Endodermal cell (in vitro differentiated cells): Measurements from ENCODE around the gene SCAF11. TPM values are rescaled to one million over a fixed set of nuclear protein-coding genes. Genes with fewer than 3 reads are reported as not detected.

ENCODE experiments used
- DNase-seq: peaks from one replicate; pipeline ENCODE4 v3.0.0-alpha.2; 2017
- H3K27ac ChIP-seq: 2 replicates; pipeline ENCODE4 v1.5.1; 2013; ENCODE audit warnings: mild to moderate bottlenecking, low read depth, low read length, moderate library complexity
- H3K27me3 ChIP-seq: 2 replicates; pipeline ENCODE4 v1.6.1; 2013; ENCODE audit warnings: mild to moderate bottlenecking, low read length, moderate library complexity; ENCODE audit not compliant: insufficient read depth, control insufficient read depth, poor library complexity, severe bottlenecking
- H3K36me3 ChIP-seq: 2 replicates; pipeline ENCODE4 v1.7.0; 2013; ENCODE audit warnings: mild to moderate bottlenecking, low read length, moderate library complexity; ENCODE audit not compliant: control insufficient read depth, insufficient read depth
- H3K4me1 ChIP-seq: one replicate; pipeline ENCODE4 v1.7.0; 2013; ENCODE audit warnings: low read length; ENCODE audit not compliant: control insufficient read depth, insufficient read depth
- H3K4me3 ChIP-seq: 2 replicates; pipeline ENCODE4 v1.5.1; 2013; ENCODE audit warnings: mild to moderate bottlenecking, low read length, moderate library complexity
- H3K9ac ChIP-seq: 2 replicates; pipeline ENCODE4 v1.6.1; 2013; ENCODE audit warnings: mild to moderate bottlenecking, low read length, moderate library complexity; ENCODE audit not compliant: poor library complexity, severe bottlenecking; ENCODE audit errors: extremely low read depth
- H3K9me3 ChIP-seq: 2 replicates; pipeline ENCODE4 v1.6.1; 2013; ENCODE audit warnings: mild to moderate bottlenecking, low read length, moderate library complexity; ENCODE audit not compliant: control insufficient read depth
- H3K27ac Mint-ChIP-seq: 2 replicates; pipeline ENCODE4 v1.8.0; 2020; ENCODE audit warnings: mixed read lengths
- H3K27me3 Mint-ChIP-seq: 2 replicates; pipeline ENCODE4 v1.8.0; 2021; ENCODE audit warnings: mild to moderate bottlenecking, mixed read lengths; ENCODE audit not compliant: insufficient read depth
- H3K36me3 Mint-ChIP-seq: 2 replicates; pipeline ENCODE4 v1.8.0; 2020; ENCODE audit warnings: low read depth, mixed read lengths
- H3K4me1 Mint-ChIP-seq: 2 replicates; pipeline ENCODE4 v1.8.0; 2020; ENCODE audit warnings: mixed read lengths
- H3K4me3 Mint-ChIP-seq: 2 replicates; pipeline ENCODE4 v1.8.0; 2020; ENCODE audit warnings: mild to moderate bottlenecking, moderate library complexity, mixed read lengths
- H3K9me3 Mint-ChIP-seq: 2 replicates; pipeline ENCODE4 v1.8.0; 2020; ENCODE audit warnings: mild to moderate bottlenecking, mixed read lengths
- CTCF ChIP-seq: fragments of 200-600 bp; sonication (generic); conservative IDR thresholded peaks from 2 replicates; pipeline ENCODE4 v1.5.0; 2021; ENCODE audit warnings: antibody characterized with exemption, mild to moderate bottlenecking
- WGBS, 2 experiments: methylation state at CpG; one replicate each; pipeline versions ENCODE4 v1.1.5 to v1.1.7; 2013; ENCODE audit warnings: missing lambda C conversion rate in 2 of 2, mixed read lengths in 1 of 2; ENCODE audit not compliant: insufficient coverage in 1 of 2, insufficient read length in 1 of 2; 5-methylcytosine and 5-hydroxymethylcytosine counted together
- total RNA-seq, 2 donors: library from RNA; stranded (reverse); fragmentation: NEBNext Ultra II Directional in 1 of 2; extraction: Animal tissue kit (Norgen Biotek cat#: 25700) in 1 of 2; gene quantifications; 2 replicates in 1 of 2; 3 replicates in 1 of 2; pipeline ENCODE4 v1.2.1, GENCODE V29; 2021

SCAF11 gene
- total RNA-seq, 2 donors from 2014 or later, result 99.6 to 116 TPM

GRCh38 chr12:45886685-45887084, 103.7 kb downstream of the SCAF11 start:
- DNase-seq, result no peak
- Mint-ChIP-seq H3K4me3 (no peak overlapping the region), H3K4me1 (peaks cover 4% of the 10 kb centered on the region), H3K36me3 (peaks cover 52% of the 10 kb centered on the region), H3K27me3 (no peaks in the 10 kb centered on the region), H3K27ac (no peak overlapping the region), H3K9me3 (peaks cover 14% of the 10 kb centered on the region)
- Histone ChIP-seq H3K4me3 (no peak overlapping the region), H3K36me3 (peaks cover 33% of the 10 kb centered on the region), H3K27me3 (no peaks in the 10 kb centered on the region), H3K9me3 (peaks cover 28% of the 10 kb centered on the region), H3K9ac (no peak overlapping the region), H3K27ac (no peak overlapping the region), H3K4me1 (no peaks in the 10 kb centered on the region)
- WGBS, 2 experiments, result 96% methylated on average over 1 of the region's 1 CpG; no CpG with 5 or more reads in 1 of the 2 experiments
- no peak for TF ChIP-seq CTCF

GRCh38 chr12:45883187-45883586, 107.2 kb downstream of the SCAF11 start:
- Mint-ChIP-seq H3K36me3 (peaks cover 55% of the 10 kb centered on the region), H3K4me3 (no peak overlapping the region), H3K27me3 (no peaks in the 10 kb centered on the region), H3K9me3 (peaks cover 14% of the 10 kb centered on the region), H3K4me1 (peaks cover 34% of the 10 kb centered on the region), H3K27ac (no peak overlapping the region)
- H3K36me3 ChIP-seq, result peaks cover 36% of the 10 kb centered on the region
- DNase-seq, result no peak
- WGBS, 2 experiments, result no CpG with 5 or more reads among the region's 1 CpG
- H3K4me1 ChIP-seq, result peaks cover 6% of the 10 kb centered on the region
- H3K9me3 ChIP-seq, result peaks cover 28% of the 10 kb centered on the region
- no peak for TF ChIP-seq CTCF
- no peak overlapping the region for H3K27ac ChIP-seq
- no peak overlapping the region for H3K4me3 ChIP-seq
- no peak overlapping the region for H3K9ac ChIP-seq
- no peaks in the 10 kb centered on the region for H3K27me3 ChIP-seq

- peaks cover 54% of the 10 kb centered on the region for H3K36me3 Mint-ChIP-seq
Measured at GRCh38 chr12:45880533-45880932, 109.8 kb downstream of the SCAF11 start.

More at GRCh38 chr12:45880533-45880932, 109.8 kb downstream of the SCAF11 start:
- H3K36me3 ChIP-seq, result peaks cover 42% of the 10 kb centered on the region
- H3K27me3 Mint-ChIP-seq, result no peaks in the 10 kb centered on the region
- H3K27me3 ChIP-seq, result no peaks in the 10 kb centered on the region
- no peak overlapping the region for H3K4me3 Mint-ChIP-seq
- 88 to 91% methylated on average over 2 of the region's 2 CpGs for WGBS, 2 experiments
- H3K9me3 Mint-ChIP-seq, result peaks cover 16% of the 10 kb centered on the region
- no peak for DNase-seq
- H3K9ac ChIP-seq, result no peak overlapping the region
- H3K27ac ChIP-seq, result no peak overlapping the region
- no peak overlapping the region for H3K4me3 ChIP-seq
- no peak for TF ChIP-seq CTCF
- H3K4me1 Mint-ChIP-seq, result peaks cover 40% of the 10 kb centered on the region
- no peak overlapping the region for H3K27ac Mint-ChIP-seq
- H3K4me1 ChIP-seq, result peaks cover 6% of the 10 kb centered on the region
- peaks cover 29% of the 10 kb centered on the region for H3K9me3 ChIP-seq
